Endothelial cell of umbilical vein (primary cell): ENCODE measurements around the gene TAF4B.
"Not testable (repeated sequence)": the region's sequence is repeated elsewhere in the genome, so short reads cannot be mapped to it uniquely, and the experiment has no call there.

ENCODE experiments used
- EZH2 ChIP-seq: IDR thresholded peaks from 2 replicates; pipeline ENCODE4 v1.6.1; 2012; ENCODE audit warnings: borderline replicate concordance, low read depth, mild to moderate bottlenecking, moderate library complexity, low read length, inconsistent platforms; ENCODE audit not compliant: severe bottlenecking
- FOS ChIP-seq: IDR thresholded peaks from 2 replicates; pipeline ENCODE4 v1.6.1; 2011; ENCODE audit warnings: mild to moderate bottlenecking, low read length, moderate library complexity, borderline replicate concordance; ENCODE audit not compliant: insufficient read depth
- GATA2 ChIP-seq: IDR thresholded peaks from 2 replicates; pipeline ENCODE4 v1.7.0; 2011; ENCODE audit warnings: low read depth, mild to moderate bottlenecking, moderate library complexity, mixed read lengths, low read length; ENCODE audit not compliant: insufficient read length, insufficient read depth
- JUN ChIP-seq: IDR thresholded peaks from 2 replicates; pipeline ENCODE4 v1.6.1; 2011; ENCODE audit warnings: borderline replicate concordance, low read depth; ENCODE audit not compliant: insufficient read length, insufficient read depth
- MYC ChIP-seq: IDR thresholded peaks from one replicate; pipeline ENCODE4 v1.6.1; 2011; ENCODE audit warnings: mild to moderate bottlenecking, low read depth, low read length
- POLR2A ChIP-seq: IDR thresholded peaks from 2 replicates; pipeline ENCODE4 v1.6.1; 2012; ENCODE audit warnings: low read depth, mild to moderate bottlenecking, control low read depth, low read length
- POLR2AphosphoS5 ChIP-seq: IDR thresholded peaks from 2 replicates; pipeline ENCODE4 v1.6.1; 2012; ENCODE audit warnings: low read depth, mild to moderate bottlenecking, control low read depth, low read length, moderate library complexity; ENCODE audit not compliant: insufficient read depth
- TF ChIP-seq, protein P1 (sequence below), 2 donors: IDR thresholded peaks; 1 replicate in 1 of 2; 2 replicates in 1 of 2; pipeline ENCODE4 v1.5.1; 2011; ENCODE audit warnings: low read length in 2 of 2, mild to moderate bottlenecking in 2 of 2, moderate library complexity in 2 of 2, control low read depth in 1 of 2, inconsistent platforms in 1 of 2, low read depth in 1 of 2; ENCODE audit not compliant: insufficient read depth in 1 of 2; ENCODE audit errors: extremely low read depth in 1 of 2
- TF ChIP-seq, protein P2 (sequence below): IDR thresholded peaks from 2 replicates; pipeline ENCODE4 v1.6.1; 2011; ENCODE audit not compliant: insufficient read depth, insufficient read length

DNA sequence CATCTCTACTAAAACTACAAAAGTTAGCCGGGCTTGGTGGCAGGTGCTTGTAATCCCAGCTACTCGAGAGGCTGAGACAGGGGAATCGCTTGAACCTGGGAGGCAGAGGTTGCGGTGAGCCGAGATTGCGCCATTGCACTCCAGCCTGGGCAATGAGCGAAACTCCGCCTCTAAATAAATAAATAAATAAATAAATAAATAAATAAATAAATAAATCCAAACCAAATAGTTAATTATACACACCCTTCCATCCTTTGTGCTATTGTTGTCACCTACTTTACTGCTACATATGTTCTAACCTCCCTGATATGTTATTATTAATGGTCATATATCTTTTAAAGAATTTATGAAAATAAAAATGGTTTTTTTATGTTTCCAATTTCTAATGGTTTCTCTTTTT is 155.3 kb downstream of the TAF4B start:
- TF ChIP-seq, protein P1, sequence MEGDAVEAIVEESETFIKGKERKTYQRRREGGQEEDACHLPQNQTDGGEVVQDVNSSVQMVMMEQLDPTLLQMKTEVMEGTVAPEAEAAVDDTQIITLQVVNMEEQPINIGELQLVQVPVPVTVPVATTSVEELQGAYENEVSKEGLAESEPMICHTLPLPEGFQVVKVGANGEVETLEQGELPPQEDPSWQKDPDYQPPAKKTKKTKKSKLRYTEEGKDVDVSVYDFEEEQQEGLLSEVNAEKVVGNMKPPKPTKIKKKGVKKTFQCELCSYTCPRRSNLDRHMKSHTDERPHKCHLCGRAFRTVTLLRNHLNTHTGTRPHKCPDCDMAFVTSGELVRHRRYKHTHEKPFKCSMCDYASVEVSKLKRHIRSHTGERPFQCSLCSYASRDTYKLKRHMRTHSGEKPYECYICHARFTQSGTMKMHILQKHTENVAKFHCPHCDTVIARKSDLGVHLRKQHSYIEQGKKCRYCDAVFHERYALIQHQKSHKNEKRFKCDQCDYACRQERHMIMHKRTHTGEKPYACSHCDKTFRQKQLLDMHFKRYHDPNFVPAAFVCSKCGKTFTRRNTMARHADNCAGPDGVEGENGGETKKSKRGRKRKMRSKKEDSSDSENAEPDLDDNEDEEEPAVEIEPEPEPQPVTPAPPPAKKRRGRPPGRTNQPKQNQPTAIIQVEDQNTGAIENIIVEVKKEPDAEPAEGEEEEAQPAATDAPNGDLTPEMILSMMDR (IDR thresholded peaks at IDR 0.05; ENCODE audit: extremely low read depth in 1 of 2, insufficient read depth in 1 of 2, low read depth in 1 of 2, low read length in 2 of 2), result not testable (repeated sequence)
- not testable (repeated sequence) for TF ChIP-seq POLR2A, POLR2AphosphoS5, EZH2, JUN, MYC, FOS, GATA2
- TF ChIP-seq, protein P2, sequence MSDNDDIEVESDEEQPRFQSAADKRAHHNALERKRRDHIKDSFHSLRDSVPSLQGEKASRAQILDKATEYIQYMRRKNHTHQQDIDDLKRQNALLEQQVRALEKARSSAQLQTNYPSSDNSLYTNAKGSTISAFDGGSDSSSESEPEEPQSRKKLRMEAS, result not testable (repeated sequence)
